HG02759 (cell line): ENCODE measurements around the gene C1QTNF2.

Source experiments
- ATAC-seq: cut with Tn5 transposase; IDR thresholded peaks from one replicate; pipeline ENCODE4 v1.9.1; 2021; ENCODE audit warnings: mild to moderate bottlenecking, moderate library complexity; ENCODE audit not compliant: unreplicated experiment

The C1QTNF2 gene

GRCh38 chr5:160305319-160305718 is 65.1 kb downstream of the C1QTNF2 start:
- ATAC-seq, result no peak

DNA sequence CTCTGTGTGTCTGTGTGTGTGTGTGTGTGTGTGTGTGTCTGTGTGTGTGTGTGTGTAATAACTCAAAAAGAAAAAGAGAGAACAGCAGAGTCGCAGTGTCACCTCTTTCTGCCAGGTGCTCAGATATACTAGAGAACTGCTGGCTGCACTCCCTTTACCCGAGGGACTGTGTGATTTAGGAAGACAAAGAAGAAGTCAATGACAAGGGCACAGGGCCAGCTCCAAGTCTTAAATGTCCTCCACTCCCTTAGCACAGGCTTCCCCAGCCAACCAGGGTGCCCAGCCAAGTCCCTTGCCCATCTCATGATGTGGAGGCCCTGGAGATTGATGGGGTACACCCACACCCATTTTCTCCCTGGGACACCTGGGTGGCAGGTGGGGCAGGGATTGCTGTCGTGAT is 66.7 kb downstream of the C1QTNF2 start:
- no peak for ATAC-seq

DNA sequence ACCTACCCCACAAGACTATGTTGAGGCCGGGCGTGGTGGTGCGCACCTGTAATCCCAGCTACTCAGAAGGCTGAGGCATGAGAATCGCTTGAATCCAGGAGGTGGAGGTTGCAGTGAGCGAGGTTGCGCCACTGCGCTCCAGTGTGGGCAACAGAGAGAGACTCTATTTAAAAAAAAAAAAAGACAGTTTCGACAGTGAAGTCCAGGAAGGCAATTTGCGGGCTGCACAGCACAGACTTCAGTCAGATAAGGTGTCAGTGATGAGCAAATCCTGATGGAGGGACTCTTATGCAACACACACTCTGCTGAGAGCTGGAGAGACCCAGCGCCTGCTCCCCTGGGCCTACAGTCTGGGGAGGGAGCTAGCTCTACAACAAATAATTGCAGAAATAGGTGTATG is 72.2 kb downstream of the C1QTNF2 start:
- no peak for ATAC-seq

GRCh38 chr5:160297776-160298175 is 72.7 kb downstream of the C1QTNF2 start:
- no peak for ATAC-seq
